ENCODE data around the gene FAM83D. TPM values are rescaled to one million over a fixed set of nuclear protein-coding genes. Genes with fewer than 3 reads are reported as not detected.

Gene FAM83D
- total RNA-seq, 1 donor from 2014 or later, result 73.9 TPM

- peaks cover 50% of the 10 kb centered on the region for H3K79me2 ChIP-seq (ENCODE audit: low read depth)
- TF ChIP-seq EZH2 (IDR thresholded peaks at IDR 0.05) (no peak), CTCF (IDR thresholded peaks at IDR 0.05) (no peak), EZH2phosphoT487 (IDR thresholded peaks at IDR 0.05) (no peak)
- peaks cover 9% of the 10 kb centered on the region for H4K20me1 ChIP-seq (ENCODE audit: low read depth)
- peaks cover 4% of the 10 kb centered on the region for H3K27me3 Mint-ChIP-seq (ENCODE audit: insufficient read depth, low read depth)
- no peaks in the 10 kb centered on the region for H3K9me3 ChIP-seq (ENCODE audit: low read depth)
- H3K27me3 ChIP-seq, result no peaks in the 10 kb centered on the region
- DNase-seq (ENCODE audit: low spot score), result peak; percentile 15
- H3K4me3 Mint-ChIP-seq, result peak overlapping the region; percentile 99
- peak overlapping the region; percentile 91 for H3K4me3 ChIP-seq
- peaks cover 3% of the 10 kb centered on the region for H3K36me3 Mint-ChIP-seq
- peaks cover 23% of the 10 kb centered on the region for H3K4me1 Mint-ChIP-seq
- H3K27ac ChIP-seq, result no peak overlapping the region
- peak overlapping the region; percentile 77 for H3K4me2 ChIP-seq
- peak overlapping the region; percentile 61 for H3K9ac ChIP-seq
- H3K27ac Mint-ChIP-seq, result peak overlapping the region; percentile 69
- H2AFZ ChIP-seq (replicated peaks), result peak overlapping the region; percentile 72
- no peaks in the 10 kb centered on the region for H3K9me3 Mint-ChIP-seq
- peaks cover 19% of the 10 kb centered on the region for H3F3A ChIP-seq (ENCODE audit: low read depth)
- H3K36me3 ChIP-seq, result no peaks in the 10 kb centered on the region
- peaks cover 14% of the 10 kb centered on the region for H3K4me1 ChIP-seq
Measured at GRCh38 chr20:38961530-38962043, 35.4 kb downstream of the FAM83D start.

GRCh38 chr20:38962044-38962927 lies 36.1 kb downstream of the FAM83D start, which contains the start of gene DHX35:
Gene DHX35 (plus strand): TSS chr20:38962344. CDS start chr20:38962368, 24 bp downstream.
- Histone ChIP-seq H3K4me2 (peak within 1 kb of the TSS; percentile 90), H3K79me2 (ENCODE audit: low read depth) (peaks cover 57% of the 10 kb centered on the region), H3K36me3 (no peaks in the 10 kb centered on the region), H3K9me3 (ENCODE audit: low read depth) (no peaks in the 10 kb centered on the region), H3F3A (ENCODE audit: low read depth) (peaks cover 15% of the 10 kb centered on the region), H2AFZ (replicated peaks) (peak within 1 kb of the TSS; percentile 72), H3K27me3 (no peaks in the 10 kb centered on the region), H3K4me3 (peak within 1 kb of the TSS; percentile 91), H4K20me1 (ENCODE audit: low read depth) (peaks cover 10% of the 10 kb centered on the region), H3K27ac (peak within 1 kb of the TSS; percentile 95), H3K4me1 (peaks cover 14% of the 10 kb centered on the region), H3K9ac (peak within 1 kb of the TSS; percentile 90)
- peak; percentile 99 for DNase-seq (ENCODE audit: low spot score)
- Mint-ChIP-seq H3K9me3 (no peaks in the 10 kb centered on the region), H3K27ac (peak within 1 kb of the TSS; percentile 96), H3K36me3 (peaks cover 3% of the 10 kb centered on the region), H3K4me1 (peaks cover 24% of the 10 kb centered on the region), H3K27me3 (ENCODE audit: insufficient read depth, low read depth) (peaks cover 4% of the 10 kb centered on the region), H3K4me3 (peak within 1 kb of the TSS; percentile 99)
- TF ChIP-seq EZH2 (IDR thresholded peaks at IDR 0.05) (no peak), CTCF (IDR thresholded peaks at IDR 0.05) (peak; percentile 20), EZH2phosphoT487 (IDR thresholded peaks at IDR 0.05) (no peak)

GRCh38 chr20:38962928-38963401 lies 36.7 kb downstream of the FAM83D start:
- Mint-ChIP-seq H3K4me1 (peaks cover 24% of the 10 kb centered on the region), H3K36me3 (peaks cover 3% of the 10 kb centered on the region), H3K27ac (peak overlapping the region; percentile 96), H3K4me3 (peak overlapping the region; percentile 99), H3K9me3 (no peaks in the 10 kb centered on the region), H3K27me3 (ENCODE audit: insufficient read depth, low read depth) (peaks cover 4% of the 10 kb centered on the region)
- Histone ChIP-seq H3K36me3 (no peaks in the 10 kb centered on the region), H2AFZ (replicated peaks) (peak overlapping the region; percentile 68), H3K4me2 (peak overlapping the region; percentile 90), H3K4me1 (peaks cover 14% of the 10 kb centered on the region), H3K27me3 (no peaks in the 10 kb centered on the region), H3K79me2 (ENCODE audit: low read depth) (peaks cover 62% of the 10 kb centered on the region), H3K9me3 (ENCODE audit: low read depth) (no peaks in the 10 kb centered on the region), H3K4me3 (peak overlapping the region; percentile 91), H3F3A (ENCODE audit: low read depth) (peaks cover 15% of the 10 kb centered on the region), H3K27ac (peak overlapping the region; percentile 95), H4K20me1 (ENCODE audit: low read depth) (peaks cover 10% of the 10 kb centered on the region), H3K9ac (peak overlapping the region; percentile 90)
- TF ChIP-seq CTCF (IDR thresholded peaks at IDR 0.05), result no peak
- no peak for TF ChIP-seq EZH2phosphoT487 (IDR thresholded peaks at IDR 0.05)
- TF ChIP-seq EZH2 (IDR thresholded peaks at IDR 0.05), result no peak
- DNase-seq (ENCODE audit: low spot score), result no peak

Measured in neural progenitor cell (in vitro differentiated cells).